Measurements from ENCODE around the gene POLR1B. TPM values are rescaled to one million over a fixed set of nuclear protein-coding genes. Genes with fewer than 3 reads are reported as not detected.

Gene POLR1B
- total RNA-seq, 1 experiment from 2014 or later = 70.0 TPM

GRCh38 chr2:112580084-112580483 lies 37.8 kb downstream of the POLR1B start:
- TF ChIP-seq EZH2 (IDR thresholded peaks at IDR 0.05; ENCODE audit: borderline replicate concordance, low read depth, low read length, poor library complexity, severe bottlenecking) = no peak
- TF ChIP-seq, protein P1, sequence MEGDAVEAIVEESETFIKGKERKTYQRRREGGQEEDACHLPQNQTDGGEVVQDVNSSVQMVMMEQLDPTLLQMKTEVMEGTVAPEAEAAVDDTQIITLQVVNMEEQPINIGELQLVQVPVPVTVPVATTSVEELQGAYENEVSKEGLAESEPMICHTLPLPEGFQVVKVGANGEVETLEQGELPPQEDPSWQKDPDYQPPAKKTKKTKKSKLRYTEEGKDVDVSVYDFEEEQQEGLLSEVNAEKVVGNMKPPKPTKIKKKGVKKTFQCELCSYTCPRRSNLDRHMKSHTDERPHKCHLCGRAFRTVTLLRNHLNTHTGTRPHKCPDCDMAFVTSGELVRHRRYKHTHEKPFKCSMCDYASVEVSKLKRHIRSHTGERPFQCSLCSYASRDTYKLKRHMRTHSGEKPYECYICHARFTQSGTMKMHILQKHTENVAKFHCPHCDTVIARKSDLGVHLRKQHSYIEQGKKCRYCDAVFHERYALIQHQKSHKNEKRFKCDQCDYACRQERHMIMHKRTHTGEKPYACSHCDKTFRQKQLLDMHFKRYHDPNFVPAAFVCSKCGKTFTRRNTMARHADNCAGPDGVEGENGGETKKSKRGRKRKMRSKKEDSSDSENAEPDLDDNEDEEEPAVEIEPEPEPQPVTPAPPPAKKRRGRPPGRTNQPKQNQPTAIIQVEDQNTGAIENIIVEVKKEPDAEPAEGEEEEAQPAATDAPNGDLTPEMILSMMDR (conservative IDR thresholded peaks at IDR 0.05; ENCODE audit: low read depth, low read length) = no peak
- Histone ChIP-seq H3K36me3 (ENCODE audit: insufficient read depth, low read length, poor library complexity, severe bottlenecking) (peaks cover 21% of the 10 kb centered on the region), H3K4me1 (ENCODE audit: insufficient read depth, low read length, poor library complexity, severe bottlenecking) (peaks cover 19% of the 10 kb centered on the region), H3K9me3 (ENCODE audit: low read depth, low read length, poor library complexity, severe bottlenecking) (no peaks in the 10 kb centered on the region), H3K4me3 (ENCODE audit: low read depth, low read length, poor library complexity, severe bottlenecking) (no peak overlapping the region), H3K27ac (ENCODE audit: low read depth, low read length, poor library complexity, severe bottlenecking) (no peak overlapping the region), H3K27me3 (replicated peaks; ENCODE audit: insufficient read depth, low read depth, low read length, poor library complexity) (no peaks in the 10 kb centered on the region)
- CTCF ChIA-PET = no interaction called here
- intact Hi-C loops (cut with micrococcal nuclease; ENCODE audit: unreplicated experiment) = loop anchor here (5.0 kb wide), 6 partner anchors 38 to 523 kb away; partner anchors contain the start of genes POLR1B, TMEM87B, ZC3H6 and ZC3H8
- no TSS peak for BruUV-seq (replicated peaks)
- no peak for DNase-seq (ENCODE audit: low spot score)
- POLR2A ChIA-PET (ENCODE audit: low non-redundant PET) = no interaction called here

GRCh38 chr2:112582314-112582746 lies 40.1 kb downstream of the POLR1B start:
- POLR2A ChIA-PET (ENCODE audit: low non-redundant PET) = no interaction called here
- peak overlapping the region; percentile 94 for H3K27ac ChIP-seq (ENCODE audit: low read depth, low read length, poor library complexity, severe bottlenecking)

DNA sequence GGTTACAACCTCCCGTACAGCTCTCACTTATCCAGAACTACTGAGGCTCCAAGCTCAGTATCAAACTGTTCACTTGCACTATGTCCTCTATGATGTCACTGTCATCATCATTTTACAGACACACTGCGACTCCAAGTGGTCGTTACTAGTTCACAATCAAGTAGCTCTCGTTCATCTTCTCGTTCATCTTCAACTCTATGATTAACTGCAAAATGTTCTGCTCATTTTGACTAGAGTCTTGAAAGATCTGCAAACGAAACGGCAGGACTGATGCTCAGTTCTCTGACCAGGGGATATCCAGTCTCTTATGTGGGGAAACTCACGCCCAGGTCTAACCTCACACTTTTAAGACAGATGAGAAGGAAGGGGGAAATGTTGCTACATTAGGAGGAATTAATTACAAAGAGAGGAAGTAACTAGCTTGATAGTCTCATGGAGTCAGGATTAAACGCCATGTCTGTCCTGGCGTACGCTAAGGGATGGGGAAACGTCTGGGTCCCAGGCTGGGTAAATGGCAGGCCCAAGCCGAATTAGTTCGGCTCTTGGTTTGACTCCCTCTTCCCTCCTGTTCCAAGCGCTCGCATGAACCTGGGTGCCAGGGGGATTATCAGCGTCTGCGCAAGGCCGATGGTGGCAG lies 41.4 kb downstream of the POLR1B start:
- intact Hi-C loops (cut with micrococcal nuclease; ENCODE audit: unreplicated experiment) = loop anchor here (5.0 kb wide), 6 partner anchors 41 to 526 kb away; partner anchors contain the start of genes POLR1B, TMEM87B, ZC3H6 and ZC3H8
- peak overlapping the region; percentile 94 for H3K27ac ChIP-seq (ENCODE audit: low read depth, low read length, poor library complexity, severe bottlenecking)
- DNase-seq (ENCODE audit: low spot score) = peak; percentile 62
- TSS peak; percentile 84 for BruUV-seq (replicated peaks)
- H3K27me3 ChIP-seq (replicated peaks; ENCODE audit: insufficient read depth, low read depth, low read length, poor library complexity) = no peaks in the 10 kb centered on the region
- H3K9me3 ChIP-seq (ENCODE audit: low read depth, low read length, poor library complexity, severe bottlenecking) = no peaks in the 10 kb centered on the region
- ChIA-PET POLR2A (ENCODE audit: low non-redundant PET) (interaction anchor here (0.6 kb wide), 1 partner anchor 60 kb away, joined by 4 read pairs; no protein-coding TSS in a partner anchor), CTCF (interaction anchor here (0.5 to 1.0 kb wide), 5 partner anchors 18 to 310 kb away, joined by 3 to 8 read pairs (median 5); no protein-coding TSS in a partner anchor)
- TF ChIP-seq, protein P1 (conservative IDR thresholded peaks at IDR 0.05; ENCODE audit: low read depth, low read length) = peak; percentile 39
- no peak for TF ChIP-seq EZH2 (IDR thresholded peaks at IDR 0.05; ENCODE audit: borderline replicate concordance, low read depth, low read length, poor library complexity, severe bottlenecking)
- peak overlapping the region; percentile 59 for H3K4me3 ChIP-seq (ENCODE audit: low read depth, low read length, poor library complexity, severe bottlenecking)
- peaks cover 24% of the 10 kb centered on the region for H3K4me1 ChIP-seq (ENCODE audit: insufficient read depth, low read length, poor library complexity, severe bottlenecking)
- H3K36me3 ChIP-seq (ENCODE audit: insufficient read depth, low read length, poor library complexity, severe bottlenecking) = peaks cover 6% of the 10 kb centered on the region

More at GRCh38 chr2:112582314-112582746, 40.1 kb downstream of the POLR1B start:
- peaks cover 24% of the 10 kb centered on the region for H3K4me1 ChIP-seq (ENCODE audit: insufficient read depth, low read length, poor library complexity, severe bottlenecking)
- CTCF ChIA-PET = interaction anchor here (0.6 kb wide), 1 partner anchor 149 kb away, joined by 3 read pairs; the partner anchor contains the start of gene RGPD8
- no peak overlapping the region for H3K4me3 ChIP-seq (ENCODE audit: low read depth, low read length, poor library complexity, severe bottlenecking)
- no TSS peak for BruUV-seq (replicated peaks)
- H3K9me3 ChIP-seq (ENCODE audit: low read depth, low read length, poor library complexity, severe bottlenecking) = no peaks in the 10 kb centered on the region
- intact Hi-C loops (cut with micrococcal nuclease; ENCODE audit: unreplicated experiment) = loop anchor here (1.0 to 5.0 kb wide), 7 partner anchors 40 to 525 kb away; partner anchors contain the start of genes POLR1B, TMEM87B, ZC3H6 and ZC3H8
- H3K36me3 ChIP-seq (ENCODE audit: insufficient read depth, low read length, poor library complexity, severe bottlenecking) = peaks cover 4% of the 10 kb centered on the region
- peak; percentile 81 for DNase-seq (ENCODE audit: low spot score)
- no peaks in the 10 kb centered on the region for H3K27me3 ChIP-seq (replicated peaks; ENCODE audit: insufficient read depth, low read depth, low read length, poor library complexity)
- no peak for TF ChIP-seq EZH2 (IDR thresholded peaks at IDR 0.05; ENCODE audit: borderline replicate concordance, low read depth, low read length, poor library complexity, severe bottlenecking)
- TF ChIP-seq, protein P1 (conservative IDR thresholded peaks at IDR 0.05; ENCODE audit: low read depth, low read length) = peak; percentile 60

Data from A673 (cell line).